GM12864 (cell line): ENCODE measurements around the gene CEACAM7.

Experiments
- DNase-seq: peaks from one replicate; pipeline ENCODE4 v3.0.0-alpha.2; 2011; ENCODE audit warnings: low read depth
- H3K4me3 ChIP-seq: 2 replicates; pipeline ENCODE4 v1.5.1; 2011; ENCODE audit warnings: mild to moderate bottlenecking, low read depth, low read length, control low read depth
- CTCF ChIP-seq: IDR thresholded peaks from 2 replicates; pipeline ENCODE4 v1.5.1; 2011; ENCODE audit warnings: low read depth, mild to moderate bottlenecking, moderate library complexity, low read length, control low read depth, inconsistent platforms; ENCODE audit errors: missing control alignments

The CEACAM7 gene

GRCh38 chr19:41688098-41688497 lies at the start of gene CEACAM7:
CEACAM7 (minus strand) TSS chr19:41688270; CDS start chr19:41688165, 105 bp downstream.
- H3K4me3 ChIP-seq = no peak within 1 kb of the TSS
- no peak for DNase-seq
- TF ChIP-seq CTCF = no peak

- no peak for DNase-seq
- no peak overlapping the region for H3K4me3 ChIP-seq
- no peak for TF ChIP-seq CTCF
Measured at GRCh38 chr19:41735071-41735600, 47.1 kb upstream of the CEACAM7 start.

- no peak for DNase-seq
- TF ChIP-seq CTCF = no peak
- no peak overlapping the region for H3K4me3 ChIP-seq
Measured at GRCh38 chr19:41734585-41734984, 46.5 kb upstream of the CEACAM7 start.

GRCh38 chr19:41734156-41734555 lies 46.1 kb upstream of the CEACAM7 start:
- H3K4me3 ChIP-seq = no peak overlapping the region
- no peak for DNase-seq
- no peak for TF ChIP-seq CTCF

GRCh38 chr19:41726493-41726892 lies 38.4 kb upstream of the CEACAM7 start:
- no peak for DNase-seq
- TF ChIP-seq CTCF = no peak
- no peak overlapping the region for H3K4me3 ChIP-seq

- no peak for DNase-seq
- no peak for TF ChIP-seq CTCF
- H3K4me3 ChIP-seq = no peak overlapping the region
Measured at GRCh38 chr19:41720103-41720502, 32.0 kb upstream of the CEACAM7 start.

- no peak overlapping the region for H3K4me3 ChIP-seq
- DNase-seq = no peak
- no peak for TF ChIP-seq CTCF
Measured at GRCh38 chr19:41718761-41719160, 30.7 kb upstream of the CEACAM7 start.
